Osteocyte (in vitro differentiated cells): Measurements from ENCODE around the gene NUBP2. TPM values are rescaled to one million over a fixed set of nuclear protein-coding genes. Genes with fewer than 3 reads are reported as not detected.

Experiments used
- DNase-seq: peaks from one replicate; pipeline ENCODE4 v3.0.0; 2021; ENCODE audit warnings: mixed read lengths; ENCODE audit not compliant: unreplicated experiment; ENCODE audit errors: extremely low spot score
- H3K27ac Mint-ChIP-seq: one replicate; pipeline ENCODE4 v1.8.0; 2021; ENCODE audit warnings: mild to moderate bottlenecking, mixed read lengths; ENCODE audit not compliant: unreplicated experiment
- H3K27me3 Mint-ChIP-seq: one replicate; pipeline ENCODE4 v1.8.0; 2021; ENCODE audit warnings: mixed read lengths; ENCODE audit not compliant: unreplicated experiment
- H3K36me3 Mint-ChIP-seq: one replicate; pipeline ENCODE4 v1.8.0; 2021; ENCODE audit warnings: mixed read lengths; ENCODE audit not compliant: unreplicated experiment
- H3K4me1 Mint-ChIP-seq: one replicate; pipeline ENCODE4 v1.8.0; 2021; ENCODE audit warnings: mixed read lengths; ENCODE audit not compliant: unreplicated experiment
- H3K4me3 Mint-ChIP-seq: one replicate; pipeline ENCODE4 v1.8.0; 2021; ENCODE audit warnings: mild to moderate bottlenecking, moderate library complexity, mixed read lengths; ENCODE audit not compliant: unreplicated experiment
- H3K9me3 Mint-ChIP-seq: one replicate; pipeline ENCODE4 v1.8.0; 2021; ENCODE audit warnings: mixed read lengths; ENCODE audit not compliant: unreplicated experiment
- CTCF ChIP-seq: fragments of 200-600 bp; sonication (generic); IDR thresholded peaks from 2 replicates; pipeline ENCODE4 v1.5.0; 2021; ENCODE audit warnings: antibody characterized with exemption, mild to moderate bottlenecking, moderate library complexity
- total RNA-seq: library from RNA; stranded (reverse); gene quantifications from 2 replicates; pipeline ENCODE4 v1.2.1, GENCODE V29; 2021

NUBP2 gene
- total RNA-seq, 1 donor from 2014 or later: 56.3 TPM

- Mint-ChIP-seq H3K27me3 (no peaks in the 10 kb centered on the region), H3K4me3 (peak overlapping the region; percentile 52), H3K27ac (no peak overlapping the region), H3K36me3 (peaks cover 5% of the 10 kb centered on the region), H3K4me1 (peaks cover 16% of the 10 kb centered on the region), H3K9me3 (no peaks in the 10 kb centered on the region)
- TF ChIP-seq CTCF: no peak
- no peak for DNase-seq
These were observed 13.1 kb upstream of the NUBP2 start for GRCh38 chr16:1769402-1770300.

GRCh38 chr16:1770328-1771187 is 12.2 kb upstream of the NUBP2 start:
- H3K4me3 Mint-ChIP-seq: peak overlapping the region; percentile 66
- peaks cover 20% of the 10 kb centered on the region for H3K4me1 Mint-ChIP-seq
- H3K36me3 Mint-ChIP-seq: peaks cover 5% of the 10 kb centered on the region

GRCh38 chr16:1771188-1771863 is 11.4 kb upstream of the NUBP2 start, which contains the start of gene NME3:
NME3 (minus strand) TSS chr16:1771543; CDS start chr16:1771534, 9 bp downstream.
- TF ChIP-seq CTCF: no peak
- Mint-ChIP-seq H3K4me3 (peak within 1 kb of the TSS; percentile 91), H3K36me3 (peaks cover 5% of the 10 kb centered on the region), H3K9me3 (no peaks in the 10 kb centered on the region), H3K4me1 (peaks cover 20% of the 10 kb centered on the region), H3K27me3 (no peaks in the 10 kb centered on the region), H3K27ac (peak within 1 kb of the TSS; percentile 83)
- no peak for DNase-seq

More at GRCh38 chr16:1770328-1771187, 12.2 kb upstream of the NUBP2 start:
- Mint-ChIP-seq H3K27me3 (no peaks in the 10 kb centered on the region), H3K27ac (no peak overlapping the region), H3K9me3 (no peaks in the 10 kb centered on the region)
- TF ChIP-seq CTCF: no peak
- no peak for DNase-seq

- H3K36me3 Mint-ChIP-seq: peaks cover 5% of the 10 kb centered on the region
- H3K27me3 Mint-ChIP-seq: no peaks in the 10 kb centered on the region
- H3K4me1 Mint-ChIP-seq: peaks cover 20% of the 10 kb centered on the region
- H3K4me3 Mint-ChIP-seq: peak overlapping the region; percentile 91
- H3K9me3 Mint-ChIP-seq: no peaks in the 10 kb centered on the region
- no peak for DNase-seq
- H3K27ac Mint-ChIP-seq: peak overlapping the region; percentile 83
- TF ChIP-seq CTCF: no peak
These were observed 10.8 kb upstream of the NUBP2 start for GRCh38 chr16:1771864-1772361.
